Upper lobe of left lung (tissue), 4 donors: Measurements from ENCODE around the gene UPP2.

Experiments
- EP300 ChIP-seq, 4 donors: sonication (generic); formaldehyde crosslinking; IDR thresholded peaks; one replicate each; pipeline ENCODE4 v1.5.1; 2017; ENCODE audit warnings: antibody characterized with exemption in 4 of 4, control low read depth in 2 of 4
- POLR2A ChIP-seq, 4 donors: fragments of 450-650 bp; IDR thresholded peaks; one replicate each; pipeline ENCODE4 v1.5.1; 2016 to 2017; ENCODE audit warnings: antibody characterized with exemption in 4 of 4, mild to moderate bottlenecking in 2 of 4
- POLR2AphosphoS5 ChIP-seq, 2 donors: sonication (generic); formaldehyde crosslinking; IDR thresholded peaks; one replicate each; pipeline ENCODE4 v1.5.1; 2017; ENCODE audit warnings: antibody characterized with exemption in 2 of 2
- TF ChIP-seq, protein P1 (sequence below), 6 experiments: fragments of 450-650 bp in 4 of 6; fragments of 200-600 bp in 2 of 6; sonication (generic) in 2 of 6; IDR thresholded peaks; one replicate each; pipeline ENCODE4 v1.5.1; 2016 to 2019; ENCODE audit warnings: antibody characterized with exemption in 6 of 6

DNA sequence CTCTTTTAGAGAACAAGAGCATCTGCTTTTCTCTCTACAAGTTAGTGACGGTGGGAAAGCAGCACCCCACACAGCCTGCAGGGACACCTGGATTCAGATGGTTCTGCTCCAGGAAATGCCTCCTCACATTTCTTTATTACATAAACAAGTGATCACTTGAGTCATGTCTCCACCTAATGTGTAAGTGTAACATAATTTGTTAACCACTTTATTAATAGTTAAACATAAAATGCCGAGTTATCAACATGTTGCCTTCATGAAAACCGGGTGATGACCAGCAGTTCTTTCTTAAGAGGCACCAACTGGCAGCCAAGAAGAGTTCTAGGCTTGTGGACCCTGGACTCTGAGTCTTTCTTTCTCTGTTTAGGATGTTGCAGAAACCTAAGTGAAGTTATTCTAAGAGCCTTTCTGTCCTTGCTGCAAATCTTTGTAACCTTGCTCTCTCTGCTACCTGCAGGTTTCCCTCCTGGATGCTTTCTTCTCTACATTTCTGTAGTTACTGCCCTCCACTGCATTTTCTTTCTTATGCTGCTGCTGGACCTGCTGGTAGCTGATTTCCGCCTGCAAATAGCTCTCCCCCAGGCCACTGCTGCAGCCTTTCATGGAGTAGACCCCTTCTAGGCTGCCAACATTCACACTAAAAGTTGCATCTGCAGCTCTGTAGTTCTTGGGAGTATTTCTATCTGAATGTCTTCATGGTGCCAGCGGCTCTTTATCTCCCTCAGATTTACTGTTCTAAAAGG lies 24.3 kb downstream of the UPP2 start:
- TF ChIP-seq EP300 (IDR thresholded peaks at IDR 0.05) (no peak), POLR2A (IDR thresholded peaks at IDR 0.05) (no peak), POLR2AphosphoS5 (IDR thresholded peaks at IDR 0.05) (no peak)
- TF ChIP-seq, protein P1, sequence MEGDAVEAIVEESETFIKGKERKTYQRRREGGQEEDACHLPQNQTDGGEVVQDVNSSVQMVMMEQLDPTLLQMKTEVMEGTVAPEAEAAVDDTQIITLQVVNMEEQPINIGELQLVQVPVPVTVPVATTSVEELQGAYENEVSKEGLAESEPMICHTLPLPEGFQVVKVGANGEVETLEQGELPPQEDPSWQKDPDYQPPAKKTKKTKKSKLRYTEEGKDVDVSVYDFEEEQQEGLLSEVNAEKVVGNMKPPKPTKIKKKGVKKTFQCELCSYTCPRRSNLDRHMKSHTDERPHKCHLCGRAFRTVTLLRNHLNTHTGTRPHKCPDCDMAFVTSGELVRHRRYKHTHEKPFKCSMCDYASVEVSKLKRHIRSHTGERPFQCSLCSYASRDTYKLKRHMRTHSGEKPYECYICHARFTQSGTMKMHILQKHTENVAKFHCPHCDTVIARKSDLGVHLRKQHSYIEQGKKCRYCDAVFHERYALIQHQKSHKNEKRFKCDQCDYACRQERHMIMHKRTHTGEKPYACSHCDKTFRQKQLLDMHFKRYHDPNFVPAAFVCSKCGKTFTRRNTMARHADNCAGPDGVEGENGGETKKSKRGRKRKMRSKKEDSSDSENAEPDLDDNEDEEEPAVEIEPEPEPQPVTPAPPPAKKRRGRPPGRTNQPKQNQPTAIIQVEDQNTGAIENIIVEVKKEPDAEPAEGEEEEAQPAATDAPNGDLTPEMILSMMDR (IDR thresholded peaks at IDR 0.05), result no peak
